Small intestine (tissue), 7 donors: ENCODE data around the gene RRP36. TPM values are rescaled to one million over a fixed set of nuclear protein-coding genes. Genes with fewer than 3 reads are reported as not detected.
A peak's percentile ranks its signal among the peaks of the same experiment; 100 is the strongest.

Source experiments
- DNase-seq, 2 donors: peaks; one replicate each; pipeline versions ENCODE4 v3.0.0 to v3.0.0-alpha.2; 2013
- FAIRE-seq: peaks from 2 replicates; lab custom pipeline; 2012; peaks lifted over from hg19 to GRCh38; lab: Jason Lieb, UNC
- H3K27ac ChIP-seq, 3 donors: one replicate each; pipeline ENCODE4 v1.5.1; 2013; ENCODE audit warnings: low read length in 2 of 3, mild to moderate bottlenecking in 2 of 3, control low read depth in 1 of 3, inconsistent platforms in 1 of 3, low read depth in 1 of 3, moderate library complexity in 1 of 3
- H3K27me3 ChIP-seq, 3 donors: one replicate each; pipeline ENCODE4 v1.6.1; 2013; ENCODE audit warnings: low read length in 3 of 3, inconsistent platforms in 1 of 3; ENCODE audit not compliant: control insufficient read depth in 3 of 3, insufficient read depth in 3 of 3
- H3K36me3 ChIP-seq, 3 donors: one replicate each; pipeline ENCODE4 v1.6.1; 2013; ENCODE audit warnings: low read length in 3 of 3, inconsistent platforms in 1 of 3, low read depth in 1 of 3, mild to moderate bottlenecking in 1 of 3, moderate library complexity in 1 of 3; ENCODE audit not compliant: control insufficient read depth in 3 of 3, insufficient read depth in 2 of 3
- H3K4me1 ChIP-seq, 3 donors: one replicate each; pipeline ENCODE4 v1.6.1; 2013; ENCODE audit warnings: low read length in 2 of 3, inconsistent platforms in 1 of 3, low read depth in 1 of 3, mild to moderate bottlenecking in 1 of 3, moderate library complexity in 1 of 3; ENCODE audit not compliant: control insufficient read depth in 3 of 3, insufficient read depth in 2 of 3
- H3K4me3 ChIP-seq, 3 donors: one replicate each; pipeline ENCODE4 v1.5.1; 2013; ENCODE audit warnings: low read length in 3 of 3, control low read depth in 1 of 3, inconsistent platforms in 1 of 3, low read depth in 1 of 3, mild to moderate bottlenecking in 1 of 3, moderate library complexity in 1 of 3
- H3K9me3 ChIP-seq, 2 donors: one replicate each; pipeline ENCODE4 v1.6.1; 2013; ENCODE audit warnings: low read depth in 1 of 2, low read length in 1 of 2; ENCODE audit not compliant: control insufficient read depth in 2 of 2, insufficient read depth in 1 of 2
- WGBS, 3 donors: extraction: QIAGEN DNeasy Blood & Tissue Kit; methylation state at CpG; one replicate each; pipeline ENCODE4 v1.1.7; 2013; 5-methylcytosine and 5-hydroxymethylcytosine counted together
- polyA plus RNA-seq, 4 donors: library from polyadenylated mRNA; stranded (reverse) in 3 of 4; unstranded in 1 of 4; fragments of 200-250 nt in 3 of 4; fragments of 120-200 nt in 1 of 4; gene quantifications; one replicate each; pipeline versions ENCODE4 v1.2.1 to v1.2.3, GENCODE V29; 2013
- donor health status: healthy with polysubstance abuse.
- donor health status: control.
- donor health status: control.
- donor health status: Bipolar disorder and iron deficiency.
- donor health status: healthy.

RRP36 gene
- polyA plus RNA-seq, 4 donors = 32.2 to 50.0 (median 42.0) TPM

- H3K27me3 ChIP-seq = no peaks in the 10 kb centered on the region
- H3K4me1 ChIP-seq = no peaks in the 10 kb centered on the region
- H3K36me3 ChIP-seq = peaks cover 0 to 91% (median 20%) of the 10 kb centered on the region in 3 donors
- 92 to 97% (median 93%) methylated on average over 11 of the region's 11 CpGs for WGBS, 3 donors
- H3K9me3 ChIP-seq = no peaks in the 10 kb centered on the region
- DNase-seq = no peak
- H3K27ac ChIP-seq = no peak overlapping the region
- H3K4me3 ChIP-seq = no peak overlapping the region
- FAIRE-seq = no peak
These were observed 24.0 kb downstream of the RRP36 start for GRCh38 chr6:43045371-43045930.

GRCh38 chr6:43047998-43048397 lies 26.6 kb downstream of the RRP36 start:
- H3K4me1 ChIP-seq = peaks cover 0 to 23% (median 3%) of the 10 kb centered on the region in 3 donors
- no peaks in the 10 kb centered on the region for H3K27me3 ChIP-seq
- FAIRE-seq (no peak), DNase-seq (no peak)
- H3K4me3 ChIP-seq = no peak overlapping the region
- H3K36me3 ChIP-seq = peaks cover 0 to 86% (median 18%) of the 10 kb centered on the region in 3 donors
- H3K9me3 ChIP-seq = no peaks in the 10 kb centered on the region
- no peak overlapping the region for H3K27ac ChIP-seq
- WGBS, 3 donors = 91 to 93% (median 92%) methylated on average over 7 of the region's 7 CpGs

- Histone ChIP-seq H3K27ac (no peak overlapping the region), H3K36me3 (peaks cover 0 to 74% (median 11%) of the 10 kb centered on the region in 3 donors), H3K27me3 (no peaks in the 10 kb centered on the region), H3K9me3 (no peaks in the 10 kb centered on the region), H3K4me3 (no peak overlapping the region), H3K4me1 (peaks cover 0 to 24% (median 3%) of the 10 kb centered on the region in 3 donors)
- FAIRE-seq = no peak
- WGBS, 3 donors = 96 to 98% (median 97%) methylated on average over 17 of the region's 17 CpGs
- DNase-seq = no peak
These were observed 29.6 kb downstream of the RRP36 start for GRCh38 chr6:43050981-43051380.

GRCh38 chr6:43052225-43052841 lies 30.9 kb downstream of the RRP36 start:
- Histone ChIP-seq H3K36me3 (peaks cover 0 to 70% (median 9%) of the 10 kb centered on the region in 3 donors), H3K27me3 (no peaks in the 10 kb centered on the region), H3K4me3 (peak overlapping the region in 1 of 3 donors; percentile 80), H3K4me1 (peaks cover 0 to 24% (median 3%) of the 10 kb centered on the region in 3 donors), H3K27ac (peak overlapping the region in 2 of 3 donors; percentile 79 to 93), H3K9me3 (no peaks in the 10 kb centered on the region)
- DNase-seq (no peak), FAIRE-seq (no peak)
- 87 to 94% (median 91%) methylated on average over 19 of the region's 19 CpGs for WGBS, 3 donors

GRCh38 chr6:43052842-43053544 lies 31.6 kb downstream of the RRP36 start:
- peaks cover 0 to 27% (median 3%) of the 10 kb centered on the region in 3 donors for H3K4me1 ChIP-seq
- H3K27me3 ChIP-seq = no peaks in the 10 kb centered on the region
- peak overlapping the region; percentile 60 to 80 (median 70) for H3K4me3 ChIP-seq
- H3K36me3 ChIP-seq = peaks cover 0 to 70% (median 8%) of the 10 kb centered on the region in 3 donors
- no peaks in the 10 kb centered on the region for H3K9me3 ChIP-seq
- DNase-seq (peak; percentile 30 to 74), FAIRE-seq (no peak)
- WGBS, 3 donors = 10 to 15% (median 11%) methylated on average over 22 of the region's 22 CpGs
- peak overlapping the region; percentile 78 to 93 (median 79) for H3K27ac ChIP-seq

- peaks cover 0 to 65% (median 6%) of the 10 kb centered on the region in 3 donors for H3K36me3 ChIP-seq
- H3K27ac ChIP-seq = peak within 1 kb of the TSS; percentile 78 to 93 (median 79)
- peak; percentile 97 to 98 for DNase-seq
- no peak for FAIRE-seq
- 1 to 2% (median 1%) methylated on average over 27 to 45 of the region's 45 CpGs for WGBS, 3 donors
- H3K9me3 ChIP-seq = no peaks in the 10 kb centered on the region
- peak within 1 kb of the TSS; percentile 60 to 80 (median 70) for H3K4me3 ChIP-seq
- peaks cover 0 to 34% (median 3%) of the 10 kb centered on the region in 3 donors for H3K4me1 ChIP-seq
- H3K27me3 ChIP-seq = no peaks in the 10 kb centered on the region
These were observed 32.3 kb downstream of the RRP36 start, which contains the start of gene CUL7 for GRCh38 chr6:43053545-43054205. TSS of gene CUL7 (minus strand) at chr6:43053851. CDS start at chr6:43052788, 1,063 bp downstream.

- WGBS, 3 donors = 76 to 78% (median 77%) methylated on average over 17 of the region's 17 CpGs
- peak in 1 of 2 donors; percentile 16 for DNase-seq
- Histone ChIP-seq H3K4me3 (peak overlapping the region in 2 of 3 donors; percentile 70 to 80), H3K9me3 (no peaks in the 10 kb centered on the region), H3K36me3 (peaks cover 0 to 61% (median 3%) of the 10 kb centered on the region in 3 donors), H3K4me1 (peaks cover 0 to 34% (median 3%) of the 10 kb centered on the region in 3 donors), H3K27me3 (no peaks in the 10 kb centered on the region), H3K27ac (peak overlapping the region; percentile 42 to 93 (median 79))
- no peak for FAIRE-seq
These were observed 33.0 kb downstream of the RRP36 start for GRCh38 chr6:43054206-43054943.
